Superior temporal gyrus (tissue), 1 donor: ENCODE measurements around the gene LZTS2.

Experiments
- DNase-seq: peaks from one replicate; pipeline ENCODE4 v3.0.0-alpha.2; 2016; ENCODE audit errors: extremely low spot score

LZTS2 gene

GRCh38 chr10:100998991-100999741, 442 bp upstream of the LZTS2 start:
- DNase-seq: peak; percentile 83

- peak; percentile 45 for DNase-seq
Measured at GRCh38 chr10:101000127-101000914, 713 bp downstream of the LZTS2 start.

GRCh38 chr10:101000915-101001658, 1.5 kb downstream of the LZTS2 start:
- peak; percentile 85 for DNase-seq

- no peak for DNase-seq
Measured at GRCh38 chr10:101001659-101002035, 2.0 kb downstream of the LZTS2 start.

DNA sequence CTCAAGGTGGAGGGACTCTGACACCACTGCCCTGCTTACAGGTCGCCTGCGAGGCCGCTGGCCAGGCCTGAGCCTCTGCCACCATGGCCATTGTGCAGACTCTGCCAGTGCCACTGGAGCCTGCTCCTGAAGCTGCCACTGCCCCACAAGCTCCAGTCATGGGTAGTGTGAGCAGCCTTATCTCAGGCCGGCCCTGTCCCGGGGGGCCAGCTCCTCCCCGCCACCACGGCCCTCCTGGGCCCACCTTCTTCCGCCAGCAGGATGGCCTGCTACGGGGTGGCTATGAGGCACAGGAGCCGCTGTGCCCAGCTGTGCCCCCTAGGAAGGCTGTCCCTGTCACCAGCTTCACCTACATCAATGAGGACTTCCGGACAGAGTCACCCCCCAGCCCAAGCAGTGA, 2.8 kb downstream of the LZTS2 start:
- no peak for DNase-seq

DNA sequence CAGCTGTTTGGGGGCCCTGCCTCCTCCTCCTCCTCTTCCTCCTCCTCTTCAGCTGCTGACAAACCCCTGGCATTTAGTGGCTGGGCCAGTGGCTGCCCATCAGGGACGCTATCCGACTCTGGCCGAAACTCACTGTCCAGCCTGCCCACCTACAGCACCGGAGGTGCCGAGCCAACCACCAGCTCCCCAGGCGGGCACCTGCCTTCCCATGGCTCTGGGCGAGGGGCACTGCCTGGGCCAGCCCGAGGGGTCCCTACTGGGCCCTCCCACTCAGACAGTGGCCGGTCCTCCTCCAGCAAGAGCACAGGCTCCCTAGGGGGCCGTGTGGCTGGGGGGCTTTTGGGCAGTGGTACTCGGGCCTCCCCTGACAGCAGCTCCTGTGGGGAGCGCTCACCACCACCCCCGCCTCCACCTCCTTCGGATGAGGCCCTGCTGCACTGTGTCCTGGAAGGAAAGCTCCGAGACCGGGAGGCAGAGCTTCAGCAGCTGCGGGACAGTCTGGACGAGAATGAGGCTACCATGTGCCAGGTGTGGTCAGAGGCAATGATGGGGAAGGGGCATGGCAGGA, 4.1 kb downstream of the LZTS2 start:
- DNase-seq: no peak

- no peak for DNase-seq
Measured at GRCh38 chr10:101005361-101005760, 5.8 kb downstream of the LZTS2 start.

DNA sequence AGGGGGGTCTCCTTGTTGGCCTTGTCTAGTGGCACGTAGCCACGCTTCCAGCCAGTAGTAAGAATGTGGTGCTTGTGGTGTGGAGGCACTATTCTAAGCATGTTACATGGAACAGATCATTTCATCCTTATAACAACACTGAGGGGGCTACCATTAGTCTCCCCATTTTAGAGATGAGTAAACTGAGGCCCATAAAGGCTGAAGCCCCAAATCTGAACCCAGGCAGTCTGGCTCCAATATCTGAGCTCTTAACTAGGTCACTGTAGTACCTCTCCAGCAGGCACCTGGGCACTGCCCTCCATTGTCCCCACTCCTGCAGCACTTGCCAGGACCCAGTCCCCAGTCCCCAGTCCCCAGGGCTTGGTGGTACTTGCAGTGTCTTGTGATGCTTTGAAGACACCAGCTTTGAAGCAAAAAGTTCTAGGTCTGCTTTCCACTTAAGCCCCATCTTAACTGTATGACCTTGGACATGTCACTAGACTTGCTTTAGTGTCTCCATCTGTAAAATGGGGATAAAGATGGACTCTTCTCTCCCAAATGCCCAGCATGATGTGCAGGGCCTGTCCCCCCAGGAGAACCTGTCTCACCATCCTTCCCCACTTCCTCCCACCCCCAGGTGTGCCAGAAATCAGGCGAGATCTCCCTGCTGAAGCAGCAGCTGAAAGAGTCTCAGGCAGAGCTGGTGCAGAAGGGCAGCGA, 6.4 kb downstream of the LZTS2 start:
- DNase-seq: no peak

DNA sequence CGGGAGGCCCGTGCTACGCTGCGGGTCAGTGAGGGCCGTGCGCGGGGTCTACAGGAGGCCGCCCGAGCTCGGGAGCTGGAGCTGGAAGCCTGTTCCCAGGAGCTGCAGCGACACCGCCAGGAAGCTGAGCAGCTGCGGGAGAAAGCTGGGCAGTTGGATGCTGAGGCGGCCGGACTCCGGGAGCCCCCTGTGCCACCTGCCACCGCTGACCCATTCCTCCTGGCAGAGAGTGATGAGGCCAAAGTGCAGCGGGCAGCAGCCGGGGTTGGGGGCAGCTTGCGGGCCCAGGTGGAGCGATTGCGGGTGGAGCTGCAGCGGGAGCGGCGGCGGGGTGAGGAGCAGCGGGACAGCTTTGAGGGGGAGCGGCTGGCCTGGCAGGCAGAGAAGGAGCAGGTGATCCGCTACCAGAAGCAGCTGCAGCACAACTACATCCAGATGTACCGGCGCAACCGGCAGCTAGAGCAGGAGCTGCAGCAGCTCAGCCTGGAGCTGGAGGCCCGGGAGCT, 7.0 kb downstream of the LZTS2 start:
- DNase-seq: no peak

DNA sequence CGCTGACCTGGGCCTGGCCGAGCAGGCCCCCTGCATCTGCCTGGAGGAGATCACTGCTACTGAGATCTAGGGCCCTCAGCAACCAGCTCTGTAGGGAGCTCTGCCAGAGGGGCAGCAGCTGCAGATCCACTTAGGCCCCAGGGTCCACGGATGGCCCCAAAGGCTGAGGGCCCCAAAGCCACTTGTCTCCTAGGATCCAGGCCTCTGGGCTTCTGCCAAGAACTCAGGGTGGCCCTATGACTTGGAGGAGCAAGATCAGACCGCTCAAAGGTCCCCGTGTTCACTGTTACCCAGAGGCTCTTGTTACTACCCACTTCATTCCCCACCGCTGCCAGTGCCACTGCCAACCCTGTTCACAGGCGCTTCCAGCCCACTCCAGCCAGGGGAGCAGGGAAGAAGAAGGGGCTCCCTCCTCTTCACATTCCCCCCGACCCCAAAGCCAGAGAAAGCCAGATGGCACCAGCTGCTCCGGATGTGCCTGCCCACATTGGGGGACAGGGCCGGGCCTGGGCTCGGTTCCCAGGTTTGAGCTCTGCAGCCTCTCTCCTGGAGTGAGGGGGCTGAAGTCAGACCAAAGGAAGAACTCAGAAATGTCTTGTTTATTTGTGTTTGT, 7.6 kb downstream of the LZTS2 start:
- DNase-seq: peak; percentile 40

DNA sequence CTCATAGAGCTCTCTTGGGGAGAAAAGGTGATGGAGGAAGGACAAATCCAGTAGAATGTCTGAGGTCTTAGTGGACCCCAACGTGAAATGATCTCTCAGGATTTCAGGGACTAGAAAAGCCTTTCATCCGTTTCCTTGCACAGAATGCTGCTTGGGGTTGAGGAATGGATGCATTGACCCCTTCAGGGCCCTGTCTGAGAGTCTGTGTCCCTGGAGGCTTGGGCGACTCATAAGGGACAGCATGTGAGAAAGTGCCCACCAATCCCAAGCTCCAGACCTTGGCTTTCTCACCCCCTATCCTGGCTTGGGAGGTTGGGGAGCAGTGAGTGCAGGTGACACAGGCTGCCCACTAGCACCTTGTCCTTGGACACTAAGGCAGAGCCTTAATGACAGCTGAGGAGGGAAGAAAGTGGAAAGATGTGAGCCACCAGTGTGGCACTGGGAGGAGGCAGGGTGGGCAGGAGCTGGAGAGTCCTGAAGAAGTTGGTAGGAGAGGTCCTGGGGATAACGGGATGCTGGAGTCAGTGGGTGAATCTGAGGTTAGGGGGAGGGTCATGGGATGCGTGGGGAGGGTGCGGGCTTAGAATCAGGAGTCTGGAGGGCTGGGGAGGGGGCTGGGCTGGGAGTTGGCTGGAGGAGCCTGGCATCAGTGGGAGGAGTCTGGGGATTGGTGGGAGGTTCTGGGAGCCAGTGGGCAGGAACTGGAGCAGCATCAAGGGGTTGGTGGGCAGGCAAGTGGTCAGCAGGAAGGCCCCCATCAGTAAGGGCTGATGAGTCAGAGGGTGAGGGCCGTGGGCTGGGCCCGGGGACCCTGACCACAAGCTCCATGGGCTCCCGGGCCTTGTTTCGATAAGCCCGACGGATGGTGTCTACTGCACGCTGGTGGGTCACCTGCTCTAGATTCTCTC, 8.6 kb downstream of the LZTS2 start:
- no peak for DNase-seq

GRCh38 chr10:101008823-101009423, 9.3 kb downstream of the LZTS2 start:
- peak; percentile 92 for DNase-seq

GRCh38 chr10:101010329-101010728, 10.7 kb downstream of the LZTS2 start:
- DNase-seq: no peak

- DNase-seq: no peak
Measured at GRCh38 chr10:101011517-101012423, 12.2 kb downstream of the LZTS2 start.

DNA sequence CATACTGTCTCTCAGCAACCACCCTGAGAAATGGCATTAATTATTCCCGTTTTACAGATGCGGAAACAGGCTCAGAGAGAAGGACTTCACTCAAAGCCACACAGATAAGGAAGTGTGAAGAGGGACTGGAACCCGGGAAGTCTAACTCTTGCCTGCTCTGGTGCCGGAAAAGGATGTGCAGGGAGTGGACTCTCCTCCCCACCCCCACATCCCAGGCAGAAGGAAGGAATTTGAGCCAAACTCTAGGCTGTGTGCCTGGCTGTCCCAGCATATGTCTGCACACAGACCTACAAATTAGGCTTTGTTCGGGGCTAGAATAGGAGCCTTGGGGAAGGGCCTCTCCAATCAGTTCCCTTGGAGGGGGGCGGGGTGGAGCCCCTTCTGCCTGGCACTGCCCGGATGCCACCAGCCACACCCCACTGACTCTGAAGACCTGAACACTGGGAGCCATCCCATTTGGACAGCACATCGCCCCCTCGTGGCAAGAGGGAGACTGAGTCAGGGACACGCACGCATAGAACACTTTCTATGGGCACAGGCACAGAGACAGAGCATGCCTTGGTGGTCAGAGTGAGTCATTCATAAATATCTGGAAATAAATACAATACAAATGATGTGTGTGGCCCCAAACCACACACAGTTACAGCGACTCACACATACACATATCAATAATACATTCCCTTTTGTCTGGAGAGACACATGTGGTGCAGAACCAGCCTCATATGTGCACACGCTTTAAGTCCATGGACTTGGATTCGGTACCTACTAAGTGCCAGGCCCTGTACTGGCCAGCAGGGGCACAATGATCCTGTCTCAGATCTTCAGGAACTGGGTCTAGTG, 13.1 kb downstream of the LZTS2 start:
- DNase-seq: peak; percentile 98

GRCh38 chr10:101013365-101013825, 13.8 kb downstream of the LZTS2 start:
- no peak for DNase-seq

GRCh38 chr10:101014230-101014884, 14.7 kb downstream of the LZTS2 start:
- DNase-seq: peak; percentile 95
